A673 (cell line): ENCODE results near the gene CCDC148. TPM values are rescaled to one million over a fixed set of nuclear protein-coding genes. Genes with fewer than 3 reads are reported as not detected.

Experiments
- BruUV-seq: library from RNA; stranded (reverse); fragments of 400-500 nt; replicated peaks from 2 replicates; lab custom pipeline; 2021; lab: Mats Ljungman, UMichigan
- CTCF ChIA-PET: fragments of 300-600 bp; sonication (Branson Sonifier 250); formaldehyde crosslinking; loops from one replicate; lab custom pipeline; 2022; ENCODE audit warnings: antibody characterized with exemption; lab: Charles Lee
- POLR2A ChIA-PET: fragments of 300-600 bp; sonication (Branson Sonifier 250); formaldehyde crosslinking; loops from one replicate; lab custom pipeline; 2022; ENCODE audit warnings: antibody characterized with exemption; ENCODE audit not compliant: low non-redundant PET; lab: Charles Lee
- DNase-seq: peaks from one replicate; pipeline ENCODE4 v3.0.0-alpha.2; 2015; ENCODE audit warnings: low spot score
- H3K27ac ChIP-seq: fragments of 200-600 bp; sonication (generic); 2 replicates; pipeline ENCODE4 v1.5.1; 2016; ENCODE audit warnings: mixed run types, low read depth, mild to moderate bottlenecking, mixed read lengths, antibody characterized with exemption, low read length; ENCODE audit not compliant: poor library complexity, severe bottlenecking
- H3K27me3 ChIP-seq: fragments of 200-600 bp; sonication (generic); replicated peaks from 2 replicates; pipeline ENCODE4 v1.6.1; 2017; ENCODE audit warnings: mixed run types, low read depth, mild to moderate bottlenecking, mixed read lengths, antibody characterized with exemption, low read length; ENCODE audit not compliant: insufficient read depth, poor library complexity
- H3K36me3 ChIP-seq: fragments of 200-600 bp; sonication (generic); 2 replicates; pipeline ENCODE4 v1.6.1; 2016; ENCODE audit warnings: mixed run types, mild to moderate bottlenecking, mixed read lengths, antibody characterized with exemption, low read length; ENCODE audit not compliant: insufficient read depth, poor library complexity, severe bottlenecking
- H3K4me1 ChIP-seq: fragments of 200-600 bp; sonication (generic); 2 replicates; pipeline ENCODE4 v1.6.1; 2017; ENCODE audit warnings: mixed run types, mild to moderate bottlenecking, mixed read lengths, antibody characterized with exemption, low read length; ENCODE audit not compliant: insufficient read depth, poor library complexity, severe bottlenecking
- H3K4me3 ChIP-seq: fragments of 200-600 bp; sonication (generic); 2 replicates; pipeline ENCODE4 v1.5.1; 2016; ENCODE audit warnings: low read depth, mixed run types, mild to moderate bottlenecking, mixed read lengths, low read length; ENCODE audit not compliant: poor library complexity, severe bottlenecking
- H3K9me3 ChIP-seq: fragments of 200-600 bp; sonication (generic); 2 replicates; pipeline ENCODE4 v1.6.1; 2016; ENCODE audit warnings: mixed run types, low read depth, mild to moderate bottlenecking, mixed read lengths, antibody characterized with exemption, low read length; ENCODE audit not compliant: poor library complexity, severe bottlenecking
- CTCF ChIP-seq: fragments of 300-800, 200-600 bp; sonication (generic); conservative IDR thresholded peaks from 2 replicates; pipeline ENCODE4 v1.5.1; 2017; ENCODE audit warnings: low read depth, mild to moderate bottlenecking, antibody characterized with exemption, low read length, moderate library complexity, mixed read lengths
- EZH2 ChIP-seq: fragments of 200-600 bp; sonication (generic); IDR thresholded peaks from 2 replicates; pipeline ENCODE4 v1.6.1; 2017; ENCODE audit warnings: borderline replicate concordance, low read depth, mild to moderate bottlenecking, mixed read lengths, antibody characterized with exemption, low read length; ENCODE audit not compliant: poor library complexity, severe bottlenecking
- intact Hi-C: fragments of 100-400 bp; cut with micrococcal nuclease; formaldehyde crosslinking; loops from one replicate; pipeline ENCODE4 v1.10.0; 2022; ENCODE audit not compliant: unreplicated experiment
- total RNA-seq: library from RNA; stranded (reverse); gene quantifications from 2 replicates; pipeline ENCODE4 v1.2.3, GENCODE V29; 2021

CCDC148 gene
- total RNA-seq, 1 experiment from 2014 or later, result 0.90 TPM

DNA sequence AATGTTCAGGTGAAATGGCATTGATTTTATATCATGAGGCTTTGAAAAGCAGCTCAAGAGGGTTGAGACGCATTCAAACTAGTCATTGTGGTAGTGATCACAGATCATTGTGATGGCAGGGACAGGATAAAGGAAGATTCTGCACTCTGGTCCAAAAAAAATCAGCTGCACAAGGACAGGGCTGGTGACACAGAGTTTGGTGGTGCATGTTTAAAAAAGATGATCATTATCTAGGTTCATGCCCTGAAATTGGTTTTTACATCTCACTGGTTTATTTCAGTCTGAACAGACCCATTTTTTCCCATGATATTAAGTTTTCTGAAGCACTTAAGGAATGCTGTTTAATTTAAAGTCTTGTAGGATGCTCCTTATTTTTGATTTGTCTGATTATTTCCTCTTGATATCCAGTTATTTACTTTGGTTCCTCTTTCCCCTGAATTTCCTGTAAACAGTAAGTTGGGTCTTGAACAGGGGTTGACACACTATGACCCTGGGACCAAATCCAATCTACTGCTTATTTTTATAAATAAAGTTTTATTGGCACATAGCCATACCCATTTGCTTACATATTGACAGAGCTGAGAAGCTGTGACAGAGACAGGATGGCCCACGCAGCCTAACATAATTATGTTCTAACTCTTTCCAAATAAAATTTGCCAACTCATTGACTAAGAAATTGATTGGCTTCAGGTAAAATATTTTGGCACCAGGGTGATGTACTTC lies 256.5 kb downstream of the CCDC148 start:
- BruUV-seq, result no TSS peak
- TF ChIP-seq EZH2 (no peak), CTCF (no peak)
- Histone ChIP-seq H3K4me3 (no peak overlapping the region), H3K27ac (no peak overlapping the region), H3K36me3 (no peaks in the 10 kb centered on the region), H3K9me3 (no peaks in the 10 kb centered on the region), H3K4me1 (no peaks in the 10 kb centered on the region), H3K27me3 (no peaks in the 10 kb centered on the region)
- intact Hi-C loops, result no loop called here
- POLR2A ChIA-PET, result no interaction called here
- no peak for DNase-seq
- CTCF ChIA-PET, result no interaction called here

DNA sequence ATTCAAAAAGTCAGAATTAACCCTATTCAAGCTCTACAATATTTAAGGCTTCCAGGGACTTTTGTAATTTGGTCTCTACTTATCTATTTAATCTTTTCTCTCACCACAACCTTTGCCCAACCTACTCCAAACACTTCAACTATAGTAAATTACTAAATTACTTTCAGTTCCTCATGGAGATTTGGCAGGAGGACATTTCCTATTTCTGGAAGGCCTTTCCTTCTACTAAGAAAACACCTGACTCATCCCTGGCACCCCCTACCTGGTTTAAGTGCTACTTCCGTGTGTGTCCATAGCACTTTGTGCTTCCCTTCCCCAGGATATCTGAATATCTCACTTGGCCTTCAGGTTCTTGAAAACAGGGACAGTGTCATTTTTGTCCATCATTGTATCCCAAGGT lies 258.6 kb downstream of the CCDC148 start:
- no peak overlapping the region for H3K4me3 ChIP-seq
- H3K27me3 ChIP-seq, result no peaks in the 10 kb centered on the region
- TF ChIP-seq EZH2 (no peak), CTCF (no peak)
- no peaks in the 10 kb centered on the region for H3K9me3 ChIP-seq
- no peaks in the 10 kb centered on the region for H3K36me3 ChIP-seq
- no peak for DNase-seq
- ChIA-PET POLR2A (no interaction called here), CTCF (no interaction called here)
- BruUV-seq, result no TSS peak
- intact Hi-C loops, result no loop called here
- H3K27ac ChIP-seq, result no peak overlapping the region
- H3K4me1 ChIP-seq, result no peaks in the 10 kb centered on the region

DNA sequence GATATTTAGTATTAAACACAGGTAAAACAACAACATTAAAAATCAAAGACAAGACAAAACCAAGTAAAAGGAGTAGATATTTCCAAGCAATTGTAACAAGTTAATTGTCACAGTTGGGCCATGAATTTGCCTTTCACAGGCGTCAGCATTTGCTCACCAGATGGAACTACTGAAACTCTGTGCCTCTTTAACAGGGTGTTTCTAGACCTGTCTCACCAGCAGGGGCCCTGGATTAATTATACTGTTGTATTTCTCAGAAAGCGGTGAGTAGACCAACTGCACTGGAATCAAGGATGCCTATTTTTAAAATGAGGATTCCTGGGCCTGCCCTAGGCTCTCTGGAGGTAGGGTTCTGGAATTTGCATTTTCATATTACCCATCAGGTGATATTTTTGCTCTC lies 262.3 kb downstream of the CCDC148 start:
- Histone ChIP-seq H3K36me3 (no peaks in the 10 kb centered on the region), H3K4me1 (peaks cover 25% of the 10 kb centered on the region), H3K4me3 (no peak overlapping the region), H3K27ac (no peak overlapping the region), H3K27me3 (no peaks in the 10 kb centered on the region), H3K9me3 (no peaks in the 10 kb centered on the region)
- DNase-seq, result no peak
- POLR2A ChIA-PET, result no interaction called here
- no TSS peak for BruUV-seq
- intact Hi-C loops, result no loop called here
- TF ChIP-seq EZH2 (no peak), CTCF (no peak)
- CTCF ChIA-PET, result no interaction called here
